Activated T-helper 1 cell treated with anti-CD3 and anti-CD28 coated beads, Interleukin-2, amount 50 U/mL, for 16 hours (primary cell): Measurements from ENCODE around the gene FEM1B.
"Not testable (repeated sequence)": the region's sequence is repeated elsewhere in the genome, so short reads cannot be mapped to it uniquely, and the experiment has no call there.

Source experiments
- DNase-seq, 2 donors: peaks; one replicate each; pipeline ENCODE4 v3.0.0-alpha.2; 2020; ENCODE audit warnings: low read depth in 1 of 2, low spot score in 1 of 2

Gene FEM1B

DNA sequence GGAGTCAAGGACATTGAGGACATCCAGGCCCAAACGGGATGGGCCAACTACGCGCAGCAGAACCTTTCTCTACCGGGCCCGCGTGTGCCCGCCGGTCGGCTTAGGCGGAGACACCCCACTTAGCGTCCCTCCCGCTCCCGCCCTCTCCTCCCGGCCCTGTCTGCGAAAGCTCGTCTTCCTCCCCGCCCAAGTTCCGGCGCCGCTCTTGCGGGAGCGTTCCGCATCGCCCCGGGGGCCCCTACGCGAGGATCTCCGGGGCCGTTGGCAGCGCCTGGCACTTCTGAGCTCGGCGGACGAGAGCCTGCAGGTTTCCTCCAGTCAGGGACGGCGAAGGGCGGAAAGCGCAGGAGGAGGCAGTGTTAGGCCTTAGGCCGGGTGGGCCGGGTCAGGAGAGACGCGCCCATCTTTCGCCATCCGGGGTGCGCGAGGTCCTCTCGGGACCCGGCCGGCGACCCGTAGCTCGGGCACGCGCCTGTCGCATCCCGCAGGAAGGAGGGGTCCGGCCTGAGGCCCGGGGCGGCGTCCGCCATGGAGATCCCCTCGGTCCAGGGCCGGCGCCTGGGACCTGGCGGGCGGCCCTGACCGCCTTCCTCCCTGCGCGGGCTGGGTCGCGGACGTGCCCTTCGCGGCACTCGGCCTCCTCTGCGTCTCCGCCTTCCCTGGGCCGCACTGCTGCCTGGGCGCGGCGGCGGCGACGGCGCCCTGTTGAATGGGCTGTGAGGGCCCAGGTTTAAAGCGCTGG is at the start of gene FEM1B:
Gene FEM1B, plus strand, starts transcription at position 143 of the 742 bp plus-strand sequence. CDS start 673 bp downstream, outside the sequence.
- DNase-seq: peak; percentile 72 to 81

DNA sequence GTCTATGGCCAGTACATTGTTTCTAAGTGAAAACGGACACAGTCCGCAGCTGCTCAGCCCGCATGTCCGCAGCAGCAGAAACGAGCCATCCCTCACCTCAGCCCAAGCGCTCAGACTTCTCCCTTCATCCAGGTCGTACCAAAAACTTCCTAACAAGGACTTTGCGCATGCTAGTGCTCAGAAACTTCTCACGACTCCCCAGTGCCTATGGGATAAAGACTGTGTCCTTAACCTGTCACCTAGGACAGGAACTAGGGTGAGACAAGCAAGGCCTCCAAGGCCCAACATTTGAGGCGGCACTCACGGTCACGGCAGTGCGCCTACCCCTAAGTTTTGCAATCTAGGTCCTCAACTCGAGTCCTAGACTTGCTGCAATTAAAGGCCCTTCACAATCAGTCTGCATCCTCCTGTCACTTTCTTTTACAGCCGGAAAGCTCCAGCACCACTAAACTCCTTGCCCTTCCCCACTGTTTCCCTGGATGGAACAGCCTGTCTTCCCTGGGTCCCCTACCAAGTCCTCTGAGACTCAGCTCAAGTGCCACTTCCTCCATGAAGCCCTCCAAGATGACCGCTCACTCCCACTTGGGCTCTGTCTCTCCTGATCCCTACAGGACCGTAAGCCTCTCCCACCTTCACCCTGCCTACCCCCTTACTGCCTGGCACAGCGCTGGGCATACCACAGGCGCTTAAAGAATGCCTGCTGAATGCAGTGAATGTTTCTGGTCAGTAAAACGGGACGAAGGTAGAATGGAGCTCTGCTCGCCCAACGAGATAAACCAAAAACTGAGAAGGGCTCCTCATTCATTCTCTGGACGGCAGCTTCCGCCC is 49.2 kb upstream of the FEM1B start:
- no peak for DNase-seq

- DNase-seq: no peak
Observed at GRCh38 chr15:68228971-68229385, 48.6 kb upstream of the FEM1B start.

GRCh38 chr15:68229386-68230156 is 48.0 kb upstream of the FEM1B start, which contains the start of gene CLN6:
Gene CLN6, minus strand, starts transcription at chr15:68229728. Its CDS starts 144 bp downstream, at chr15:68229584.
- peak; percentile 54 to 78 for DNase-seq

GRCh38 chr15:68230157-68231100 is 47.1 kb upstream of the FEM1B start:
- DNase-seq: no peak

DNA sequence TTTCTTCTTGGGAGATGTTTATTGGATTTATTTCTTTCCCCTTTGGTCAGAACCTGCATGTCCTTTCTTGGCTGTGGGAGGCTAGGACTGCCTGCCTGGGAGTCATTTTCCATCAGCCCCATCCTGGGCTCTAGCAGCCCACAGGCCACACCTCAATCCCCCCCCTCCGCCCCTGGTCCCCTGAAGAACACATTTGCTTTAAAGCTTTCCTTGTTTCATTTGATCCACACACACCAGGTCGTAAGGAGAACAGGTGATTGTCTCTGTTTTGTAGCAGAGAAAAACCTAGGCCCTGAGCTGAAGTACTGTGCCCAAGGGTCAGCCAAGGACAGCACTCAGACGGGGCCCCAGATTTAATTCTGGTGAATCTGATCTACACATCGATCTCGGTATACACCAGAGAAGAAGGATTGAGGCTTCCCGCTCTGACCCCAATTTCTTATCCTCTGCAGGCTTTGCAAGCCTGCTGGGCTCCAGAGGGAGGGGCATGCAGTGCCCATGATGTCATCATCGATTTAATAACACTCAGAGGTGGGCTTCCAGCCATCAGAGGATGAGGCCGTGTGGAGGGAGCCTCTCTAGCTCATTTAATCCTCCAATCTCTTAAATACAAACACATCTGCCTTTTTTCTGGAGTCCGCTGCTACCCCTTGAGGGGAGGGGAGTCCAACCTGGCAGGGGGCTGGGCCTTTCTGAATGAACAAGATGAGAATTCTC is 46.3 kb upstream of the FEM1B start:
- DNase-seq: no peak

DNA sequence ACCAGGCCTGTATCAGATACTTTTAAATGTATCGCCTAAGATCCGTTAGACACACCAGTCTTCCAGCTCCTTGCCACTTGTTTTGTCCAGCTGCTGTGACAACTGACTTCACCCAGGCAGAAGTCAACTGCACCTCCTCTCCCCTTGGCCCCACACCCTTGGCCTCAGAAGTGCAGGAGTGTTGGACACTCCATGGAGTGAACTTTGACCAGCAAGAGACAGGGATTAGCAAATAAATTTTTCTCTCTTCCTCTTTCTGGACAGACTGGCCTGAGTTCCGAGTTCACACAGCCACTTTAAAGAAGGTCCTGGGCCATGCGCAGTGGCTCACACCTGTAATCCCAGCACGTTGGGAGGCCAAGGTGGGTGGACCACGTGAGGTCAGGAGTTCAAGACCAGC is 45.1 kb upstream of the FEM1B start:
- no peak for DNase-seq

DNA sequence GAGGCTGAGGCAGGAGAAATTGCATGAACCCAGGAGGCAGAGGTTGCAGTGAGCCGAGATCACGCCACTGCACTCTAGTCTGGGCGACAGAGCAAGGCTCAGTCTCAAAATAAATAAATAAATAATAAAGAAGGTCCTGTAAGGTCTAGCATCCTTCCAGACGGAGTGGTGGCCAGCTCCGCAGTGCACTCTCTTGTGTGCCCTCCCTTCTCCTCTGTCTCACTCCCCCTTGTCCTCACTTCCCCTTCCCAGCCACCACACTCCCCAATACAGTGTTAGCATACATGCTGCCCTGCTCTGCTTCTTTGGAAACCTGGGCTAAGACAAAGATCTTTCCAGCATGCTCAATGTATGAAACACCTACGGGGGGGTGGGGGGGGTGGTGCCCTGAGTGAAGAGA is 44.6 kb upstream of the FEM1B start:
- no peak for DNase-seq

- no peak for DNase-seq
Observed at GRCh38 chr15:68234060-68234459, 43.5 kb upstream of the FEM1B start.

DNA sequence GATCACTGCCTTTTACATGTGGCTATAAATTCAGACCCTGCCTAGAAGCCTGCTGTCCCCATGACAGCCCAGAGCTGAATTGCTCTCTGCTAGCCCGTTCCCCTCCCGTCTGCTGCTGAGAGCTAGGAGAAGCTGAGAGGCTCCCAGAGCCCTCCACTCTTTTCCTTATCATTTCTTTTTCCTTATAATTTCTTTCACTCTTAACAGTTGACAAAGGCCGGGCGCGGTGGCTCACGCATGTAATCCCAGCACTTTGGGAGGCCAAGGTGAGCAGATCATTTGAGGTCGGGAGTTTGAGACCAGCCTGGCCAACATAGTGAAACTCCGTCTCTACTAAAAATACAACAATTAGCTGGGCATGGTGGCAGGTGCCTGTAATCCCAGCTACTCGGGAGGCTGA is 43.0 kb upstream of the FEM1B start:
- DNase-seq: not testable (repeated sequence)

DNA sequence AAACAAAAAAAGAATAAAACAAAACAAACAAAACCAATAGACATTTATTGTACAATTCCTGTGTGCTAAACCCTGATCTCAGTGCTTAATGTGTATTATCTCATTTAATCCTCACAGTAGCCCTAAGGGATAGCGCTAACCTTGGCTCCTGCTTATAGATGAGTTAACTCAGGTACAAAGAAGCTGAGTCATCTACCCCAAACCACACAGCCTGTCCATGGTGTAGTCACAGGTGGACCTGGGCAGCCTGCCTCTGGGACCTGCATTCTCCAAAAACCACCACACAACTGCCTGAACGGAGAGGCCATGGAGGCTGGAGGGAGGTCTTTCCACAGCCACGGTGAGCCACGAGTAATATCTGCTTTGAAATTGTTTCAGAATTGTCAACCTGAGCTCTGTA is 42.5 kb upstream of the FEM1B start:
- DNase-seq: no peak

DNA sequence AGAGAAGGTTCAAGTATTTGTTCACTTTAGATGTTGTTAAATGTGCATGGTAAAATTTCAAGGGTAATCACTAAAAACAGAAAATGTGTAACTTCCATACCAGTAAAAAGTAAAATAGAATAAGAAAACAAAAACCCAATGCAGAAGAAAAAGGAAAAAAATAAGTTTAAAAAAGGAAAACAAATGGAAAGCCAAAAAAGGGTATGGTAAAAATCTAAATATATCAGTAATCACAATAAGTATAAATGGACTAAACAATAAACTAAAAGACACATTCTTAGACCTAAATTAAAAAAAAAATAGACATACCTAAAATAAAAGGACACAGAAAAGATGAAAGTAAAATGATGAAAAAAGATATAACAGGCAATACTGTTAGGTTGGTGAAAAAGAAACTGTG is 38.5 kb upstream of the FEM1B start:
- no peak for DNase-seq

- no peak for DNase-seq
Observed at GRCh38 chr15:68241088-68241935, 36.2 kb upstream of the FEM1B start.

GRCh38 chr15:68244235-68244634 is 33.3 kb upstream of the FEM1B start:
- no peak for DNase-seq

- DNase-seq: no peak
Observed at GRCh38 chr15:68249058-68249713, 28.4 kb upstream of the FEM1B start.

- DNase-seq: no peak
Observed at GRCh38 chr15:68252925-68253534, 24.5 kb upstream of the FEM1B start.

- DNase-seq: peak; percentile 41 to 52
Observed at GRCh38 chr15:68256675-68257450, 20.7 kb upstream of the FEM1B start.
